Fibroblast of the aortic adventitia (primary cell): ENCODE data around the gene SEMA4D. TPM values are rescaled to one million over a fixed set of nuclear protein-coding genes. Genes with fewer than 3 reads are reported as not detected.

Source experiments
- DNase-seq: peaks from one replicate; pipeline ENCODE4 v3.0.0-alpha.2; 2010; ENCODE audit warnings: low read depth
- H3K4me3 ChIP-seq: 2 replicates; pipeline ENCODE4 v1.5.1; 2011; ENCODE audit warnings: low read depth, mild to moderate bottlenecking, control low read depth, low read length, moderate library complexity
- total RNA-seq: library from RNA; depleted of rRNA; stranded (reverse); fragments of >200 nt; gene quantifications from 2 replicates; pipeline ENCODE4 v1.2.3, GENCODE V29; 2012; ENCODE audit warnings: low replicate concordance
- TF ChIP-seq, protein P1 (sequence below): IDR thresholded peaks from 2 replicates; pipeline ENCODE4 v1.5.1; 2011; ENCODE audit warnings: mild to moderate bottlenecking, low read length, control low read depth, inconsistent platforms; ENCODE audit not compliant: insufficient read depth

Gene SEMA4D
- total RNA-seq, 1 donor, result 0.36 TPM

DNA sequence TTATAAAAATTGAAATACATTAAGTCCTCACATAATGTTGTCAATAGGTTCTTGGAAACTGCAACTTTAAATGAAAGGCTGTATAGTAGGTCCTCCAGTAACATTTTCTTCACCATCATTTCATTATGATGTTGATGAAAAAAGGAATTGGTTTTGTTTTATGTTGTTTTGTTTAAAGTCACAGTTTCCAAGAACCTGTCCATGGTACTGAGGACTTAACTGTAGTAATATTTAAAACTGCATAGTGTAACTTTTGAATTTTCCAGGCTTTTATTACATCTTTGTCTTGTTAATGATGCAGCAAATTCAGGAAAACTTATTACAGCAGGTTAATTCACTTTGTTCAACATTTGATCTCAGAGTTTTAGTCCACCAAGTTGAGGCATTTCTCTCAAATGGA lies 168.0 kb downstream of the SEMA4D start:
- TF ChIP-seq, protein P1, sequence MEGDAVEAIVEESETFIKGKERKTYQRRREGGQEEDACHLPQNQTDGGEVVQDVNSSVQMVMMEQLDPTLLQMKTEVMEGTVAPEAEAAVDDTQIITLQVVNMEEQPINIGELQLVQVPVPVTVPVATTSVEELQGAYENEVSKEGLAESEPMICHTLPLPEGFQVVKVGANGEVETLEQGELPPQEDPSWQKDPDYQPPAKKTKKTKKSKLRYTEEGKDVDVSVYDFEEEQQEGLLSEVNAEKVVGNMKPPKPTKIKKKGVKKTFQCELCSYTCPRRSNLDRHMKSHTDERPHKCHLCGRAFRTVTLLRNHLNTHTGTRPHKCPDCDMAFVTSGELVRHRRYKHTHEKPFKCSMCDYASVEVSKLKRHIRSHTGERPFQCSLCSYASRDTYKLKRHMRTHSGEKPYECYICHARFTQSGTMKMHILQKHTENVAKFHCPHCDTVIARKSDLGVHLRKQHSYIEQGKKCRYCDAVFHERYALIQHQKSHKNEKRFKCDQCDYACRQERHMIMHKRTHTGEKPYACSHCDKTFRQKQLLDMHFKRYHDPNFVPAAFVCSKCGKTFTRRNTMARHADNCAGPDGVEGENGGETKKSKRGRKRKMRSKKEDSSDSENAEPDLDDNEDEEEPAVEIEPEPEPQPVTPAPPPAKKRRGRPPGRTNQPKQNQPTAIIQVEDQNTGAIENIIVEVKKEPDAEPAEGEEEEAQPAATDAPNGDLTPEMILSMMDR, result no peak

DNA sequence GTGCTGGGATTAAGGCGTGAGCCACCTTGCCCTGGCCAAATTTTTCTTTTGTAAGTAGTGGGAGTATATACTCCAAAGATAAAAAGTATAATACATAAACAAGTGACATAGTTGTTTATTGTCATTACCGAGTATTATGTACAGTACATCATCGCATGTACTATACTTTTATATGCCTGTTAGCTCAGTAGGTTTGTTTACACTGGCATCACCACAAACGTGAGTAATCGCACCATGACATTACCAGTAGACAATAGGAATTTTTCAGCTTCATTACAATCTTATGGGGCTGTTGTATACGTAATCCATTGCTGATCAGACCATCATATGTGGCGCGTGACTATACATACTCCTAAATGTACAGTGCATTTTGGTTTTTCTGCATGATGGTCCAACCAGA lies 169.8 kb downstream of the SEMA4D start:
- DNase-seq, result no peak
- TF ChIP-seq, protein P1, result no peak
- no peak overlapping the region for H3K4me3 ChIP-seq

More for the DNA sequence above, 168.0 kb downstream of the SEMA4D start:
- H3K4me3 ChIP-seq, result no peak overlapping the region
- no peak for DNase-seq

DNA sequence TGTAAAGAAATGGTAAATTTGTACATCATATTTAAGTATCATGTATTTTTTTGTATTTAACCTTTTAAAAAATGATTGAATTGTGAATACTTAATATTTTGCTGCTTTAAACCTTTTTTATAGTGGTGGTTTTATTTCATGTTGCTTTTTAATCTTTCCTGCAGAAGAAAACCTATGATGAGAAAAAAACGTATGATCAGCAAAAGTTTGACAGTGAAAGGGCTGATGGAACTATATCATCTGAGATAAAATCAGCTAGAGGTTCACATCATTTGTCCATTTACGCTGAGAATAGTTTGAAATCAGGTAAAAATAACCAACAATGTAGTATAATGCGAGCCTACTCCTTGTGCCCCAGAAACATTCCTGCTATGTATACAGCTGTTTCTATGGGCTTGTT lies 172.2 kb downstream of the SEMA4D start:
- TF ChIP-seq, protein P1, result no peak
- no peak overlapping the region for H3K4me3 ChIP-seq
- no peak for DNase-seq

DNA sequence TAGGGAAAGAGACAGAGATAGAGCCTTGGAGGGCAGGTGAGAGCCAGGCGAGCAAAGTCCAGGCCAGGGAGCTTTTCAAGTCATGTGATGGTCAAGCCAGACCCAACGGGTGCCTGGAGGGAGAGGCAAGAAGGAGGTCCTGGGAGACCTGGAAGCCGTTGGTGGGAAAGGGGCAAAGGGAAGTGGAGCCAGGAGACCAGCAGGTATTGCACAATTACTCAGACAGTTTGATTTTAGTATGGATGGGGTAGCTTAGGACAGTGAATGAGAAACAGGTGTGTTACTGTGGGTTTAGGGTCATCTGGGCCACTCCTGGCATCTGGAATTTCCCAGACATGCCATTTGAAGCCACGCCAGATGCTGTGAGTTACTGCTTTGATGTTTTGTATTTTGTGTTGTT lies 174.5 kb downstream of the SEMA4D start:
- H3K4me3 ChIP-seq, result no peak overlapping the region
- no peak for DNase-seq
- TF ChIP-seq, protein P1, result no peak

DNA sequence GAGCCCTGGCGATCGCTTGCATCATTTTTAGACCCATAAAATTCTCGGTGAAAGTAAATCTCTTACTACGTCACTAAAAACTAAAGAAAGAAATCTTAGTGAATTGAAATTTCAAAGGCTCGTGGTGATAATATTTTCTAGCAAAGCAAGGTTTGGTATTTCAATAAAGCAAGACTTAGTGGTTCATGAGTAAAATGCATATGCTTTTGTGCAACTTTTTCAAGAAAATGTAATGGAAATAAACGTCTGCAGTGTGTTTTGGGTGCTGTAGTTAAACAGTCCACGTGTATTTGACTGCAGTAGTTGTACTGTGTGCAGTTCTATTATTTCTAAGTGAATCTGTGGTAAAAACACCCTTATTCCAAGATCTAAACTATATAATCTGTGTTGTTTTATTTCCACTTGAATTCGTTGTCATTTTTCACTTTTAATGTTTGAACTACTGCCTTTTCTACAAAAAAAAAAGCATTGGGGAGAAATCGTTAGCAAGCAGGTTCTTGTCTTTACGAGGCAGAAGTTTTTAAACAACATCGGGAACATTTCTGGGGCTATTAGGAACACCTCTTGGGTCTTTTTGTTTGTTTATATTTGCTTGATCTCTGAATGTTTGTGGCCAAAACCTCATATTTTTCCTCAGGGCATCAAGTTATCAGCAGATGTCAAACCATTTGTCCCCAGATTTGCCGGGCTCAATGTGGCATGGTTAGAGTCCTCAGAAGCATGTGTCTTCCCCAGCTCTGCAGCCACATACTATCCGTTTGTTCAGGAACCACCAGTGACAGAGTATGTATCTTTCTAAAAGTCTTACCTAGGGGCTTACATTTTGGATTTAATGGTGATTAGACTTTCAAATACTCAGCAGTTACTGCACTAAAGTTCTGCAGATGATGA lies 178.7 kb downstream of the SEMA4D start:
- peak overlapping the region; percentile 80 for H3K4me3 ChIP-seq
- no peak for DNase-seq
- TF ChIP-seq, protein P1, result no peak

DNA sequence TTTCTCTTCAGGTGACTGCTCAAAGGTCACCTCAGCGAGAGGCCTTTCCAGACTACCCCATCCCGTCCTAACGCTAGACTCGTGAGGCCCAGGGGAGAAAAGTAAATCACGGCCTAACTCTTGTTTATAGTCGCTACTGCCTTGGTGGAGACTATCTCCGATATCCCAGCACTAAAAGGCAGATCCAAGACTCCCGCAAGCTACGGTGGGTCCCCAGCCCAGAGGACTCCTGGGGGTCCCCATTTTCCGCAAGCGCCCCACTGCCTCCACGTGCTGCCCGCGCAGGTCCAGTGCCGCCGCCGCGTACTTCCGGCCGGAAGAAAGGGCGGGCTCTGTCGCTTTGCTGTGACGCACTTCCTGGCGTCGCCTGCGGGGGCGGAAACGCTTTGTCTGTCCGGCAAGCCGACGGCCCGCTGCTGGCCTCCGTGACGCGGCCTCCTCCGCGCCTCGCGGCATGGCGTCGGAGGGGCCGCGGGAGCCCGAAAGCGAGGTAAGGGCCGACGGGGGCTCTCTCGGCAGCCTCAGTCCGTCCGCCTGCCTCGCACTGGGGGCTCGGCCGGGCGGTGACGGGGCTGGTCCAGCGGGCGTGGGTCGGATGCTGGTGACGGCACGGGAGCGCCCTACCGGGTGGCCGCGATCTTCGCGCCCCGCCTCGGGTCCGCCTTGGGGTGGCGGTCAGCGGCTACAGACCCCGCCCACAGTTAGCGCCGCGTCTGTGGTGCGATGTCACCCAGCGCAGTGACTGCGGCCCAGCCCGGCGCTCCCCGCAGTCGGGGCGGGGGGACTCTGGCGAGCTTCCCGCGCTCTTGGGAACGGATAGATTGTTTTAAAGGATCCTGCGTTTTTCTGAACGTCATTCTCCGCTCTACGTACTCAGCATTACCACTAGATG lies 179.5 kb downstream of the SEMA4D start, which contains the start of gene SECISBP2:
SECISBP2 (plus strand) TSS at position 378 of the 892 bp plus-strand sequence; CDS start at position 455, 77 bp downstream.
- peak within 1 kb of the TSS; percentile 80 for H3K4me3 ChIP-seq
- TF ChIP-seq, protein P1, result peak; percentile 68
- DNase-seq, result peak; percentile 98
